Ishikawa (cell line): ENCODE results near the gene CAPN5.

Source experiments
- CEBPB ChIP-seq: IDR thresholded peaks from 2 replicates; pipeline ENCODE4 v1.6.1; 2012
- CREB1 ChIP-seq: IDR thresholded peaks from 2 replicates; pipeline ENCODE4 v1.6.1; 2012; ENCODE audit warnings: low read depth
- EGR1 ChIP-seq: IDR thresholded peaks from 2 replicates; pipeline ENCODE4 v1.6.1; 2012
- EP300 ChIP-seq: IDR thresholded peaks from 2 replicates; pipeline ENCODE4 v1.6.1; 2012; ENCODE audit warnings: borderline replicate concordance
- FOXM1 ChIP-seq: IDR thresholded peaks from 2 replicates; pipeline ENCODE4 v1.6.1; 2012; ENCODE audit warnings: low read depth, borderline replicate concordance
- MAX ChIP-seq: IDR thresholded peaks from 2 replicates; pipeline ENCODE4 v1.6.1; 2012
- NFIC ChIP-seq: IDR thresholded peaks from 2 replicates; pipeline ENCODE4 v1.6.1; 2012
- RAD21 ChIP-seq: IDR thresholded peaks from 2 replicates; pipeline ENCODE4 v1.6.1; 2012; ENCODE audit warnings: low read depth
- REST ChIP-seq: IDR thresholded peaks from 2 replicates; pipeline ENCODE4 v1.6.1; 2012; ENCODE audit warnings: low read depth, mild to moderate bottlenecking
- TAF1 ChIP-seq: IDR thresholded peaks from 2 replicates; pipeline ENCODE4 v1.6.1; 2012; ENCODE audit warnings: low read depth, mild to moderate bottlenecking
- TCF12 ChIP-seq: IDR thresholded peaks from 2 replicates; pipeline ENCODE4 v1.6.1; 2012; ENCODE audit warnings: low read depth
- TEAD4 ChIP-seq: IDR thresholded peaks from 2 replicates; pipeline ENCODE4 v1.6.1; 2012
- USF1 ChIP-seq: IDR thresholded peaks from 2 replicates; pipeline ENCODE4 v1.6.1; 2012
- YY1 ChIP-seq: IDR thresholded peaks from 2 replicates; pipeline ENCODE4 v1.6.1; 2012; ENCODE audit warnings: low read depth
- ZBTB7A ChIP-seq: IDR thresholded peaks from 2 replicates; pipeline ENCODE4 v1.6.1; 2012; ENCODE audit warnings: low read depth

Gene CAPN5

GRCh38 chr11:77142091-77142975 lies 75.6 kb downstream of the CAPN5 start:
- TF ChIP-seq CREB1 (no peak), TCF12 (no peak), ZBTB7A (no peak), REST (no peak), FOXM1 (no peak), MAX (no peak), RAD21 (no peak), EGR1 (no peak), NFIC (no peak), TAF1 (no peak), EP300 (no peak), TEAD4 (no peak), YY1 (no peak), CEBPB (no peak), USF1 (no peak)

- TF ChIP-seq TEAD4 (no peak), EGR1 (no peak), MAX (no peak), NFIC (no peak), TCF12 (no peak)
Observed at GRCh38 chr11:77143405-77144020, 76.7 kb downstream of the CAPN5 start.

- TF ChIP-seq FOXM1 (no peak), EP300 (no peak), ZBTB7A (no peak), MAX (no peak), TCF12 (no peak), NFIC (no peak), CEBPB (no peak), CREB1 (no peak), RAD21 (no peak), YY1 (no peak), EGR1 (no peak)
Observed at GRCh38 chr11:77144196-77144856, 77.6 kb downstream of the CAPN5 start.

GRCh38 chr11:77144857-77145428 lies 78.2 kb downstream of the CAPN5 start:
- TF ChIP-seq TCF12 (no peak), RAD21 (no peak), EP300 (no peak)

- TF ChIP-seq ZBTB7A (no peak), EP300 (no peak), RAD21 (no peak)
Observed at GRCh38 chr11:77146261-77147035, 79.7 kb downstream of the CAPN5 start.

- TF ChIP-seq NFIC (no peak), EP300 (no peak), TAF1 (no peak), TCF12 (no peak), CEBPB (no peak), EGR1 (no peak), FOXM1 (no peak), RAD21 (no peak), REST (no peak)
Observed at GRCh38 chr11:77147036-77147315, 80.2 kb downstream of the CAPN5 start.
